ENCODE data around the gene TMEM91. TPM values are rescaled to one million over a fixed set of nuclear protein-coding genes. Genes with fewer than 3 reads are reported as not detected.

The TMEM91 gene
- total and polyA plus RNA-seq, 2 of the 13 experiments (the other 11 are each of a cell fraction or from before 2014, with no cell fraction given) = 6.3 to 10.3 TPM

DNA sequence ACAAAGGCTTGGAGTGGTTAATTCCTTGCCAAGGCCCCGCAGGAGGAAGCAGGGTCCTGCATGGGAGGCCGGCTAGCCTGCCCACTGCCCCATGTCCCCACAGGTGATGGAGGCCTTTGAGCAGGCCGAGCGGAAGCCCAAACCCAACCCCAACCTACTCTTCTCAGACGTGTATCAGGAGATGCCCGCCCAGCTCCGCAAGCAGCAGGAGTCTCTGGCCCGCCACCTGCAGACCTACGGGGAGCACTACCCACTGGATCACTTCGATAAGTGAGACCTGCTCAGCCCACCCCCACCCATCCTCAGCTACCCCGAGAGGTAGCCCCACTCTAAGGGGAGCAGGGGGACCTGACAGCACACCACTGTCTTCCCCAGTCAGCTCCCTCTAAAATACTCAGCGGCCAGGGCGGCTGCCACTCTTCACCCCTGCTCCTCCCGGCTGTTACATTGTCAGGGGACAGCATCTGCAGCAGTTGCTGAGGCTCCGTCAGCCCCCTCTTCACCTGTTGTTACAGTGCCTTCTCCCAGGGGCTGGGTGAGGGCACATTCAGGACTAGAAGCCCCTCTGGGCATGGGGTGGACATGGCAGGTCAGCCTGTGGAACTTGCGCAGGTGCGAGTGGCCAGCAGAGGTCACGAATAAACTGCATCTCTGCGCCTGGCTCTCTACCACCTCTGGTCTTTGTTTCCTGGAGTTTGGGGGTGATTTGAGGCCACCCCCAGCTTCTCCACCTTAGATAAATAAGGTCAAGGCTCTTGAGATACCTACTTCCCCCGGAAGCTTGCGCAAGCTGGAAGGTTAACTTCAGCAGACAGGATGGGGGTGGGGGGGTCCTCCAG is 48.2 kb downstream of the TMEM91 start (continued):
- no peak for TF ChIP-seq NR2F1 (CRISPR knock-in tag; IDR thresholded peaks at IDR 0.05)
- peak; percentile 72 for TF ChIP-seq PAXIP1 (CRISPR knock-in tag; conservative IDR thresholded peaks at IDR 0.05)
- TF ChIP-seq PCBP2 (optimal IDR thresholded peaks at IDR 0.05; ENCODE audit: low read depth, low read length, poor library complexity, severe bottlenecking) = no peak
- peak; percentile 77; the same call in 1 of the 2 replicates for TF ChIP-seq ETV5 (CRISPR knock-in tag; IDR thresholded peaks at IDR 0.05; ENCODE audit: borderline replicate concordance)
- no peak for TF ChIP-seq WIZ (CRISPR knock-in tag; IDR thresholded peaks at IDR 0.05)
- TF ChIP-seq ZFYVE20 (CRISPR knock-in tag; IDR thresholded peaks at IDR 0.05; ENCODE audit: borderline replicate concordance, low read depth) = no peak
- TF ChIP-seq KDM5A (IDR thresholded peaks at IDR 0.05; ENCODE audit: borderline replicate concordance, low read length) = no peak
- TF ChIP-seq SYNCRIP (IDR thresholded peaks at IDR 0.05; ENCODE audit: insufficient read depth, low read depth, low read length) = no peak
- no peak for TF ChIP-seq ZNF790 (CRISPR knock-in tag; IDR thresholded peaks at IDR 0.05; ENCODE audit: borderline replicate concordance)
- no peak for TF ChIP-seq RBM39 (IDR thresholded peaks at IDR 0.05; ENCODE audit: low read depth, low read length, poor library complexity, severe bottlenecking)
- TF ChIP-seq ZC3H13 (CRISPR knock-in tag; IDR thresholded peaks at IDR 0.05) = no peak
- 0 out of 2 replicates have a peak, but pooled peaks have one; percentile 39 for TF ChIP-seq RARA (CRISPR knock-in tag; IDR thresholded peaks at IDR 0.05)
- TF ChIP-seq MTERF4 (CRISPR knock-in tag; IDR thresholded peaks at IDR 0.05) = no peak
- TF ChIP-seq AHR (CRISPR knock-in tag; IDR thresholded peaks at IDR 0.05) = no peak
- no peak for TF ChIP-seq ZNF749 (CRISPR knock-in tag; IDR thresholded peaks at IDR 0.05; ENCODE audit: borderline replicate concordance)
- TF ChIP-seq ZNF292 (CRISPR knock-in tag; IDR thresholded peaks at IDR 0.05; ENCODE audit: borderline replicate concordance, low read depth) = no peak
- 0 out of 2 replicates have a peak, but pooled peaks have one; percentile 18 for TF ChIP-seq HDAC2 (CRISPR knock-in tag; IDR thresholded peaks at IDR 0.05)
- no peak for TF ChIP-seq ZNF557 (CRISPR knock-in tag; IDR thresholded peaks at IDR 0.05)
- TF ChIP-seq THAP8 (CRISPR knock-in tag; IDR thresholded peaks at IDR 0.05; ENCODE audit: borderline replicate concordance) = no peak
- TF ChIP-seq ZNF281 (CRISPR knock-in tag; IDR thresholded peaks at IDR 0.05; ENCODE audit: borderline replicate concordance) = peak; percentile 19; the same call in 1 of the 2 replicates

All from HepG2 (cell line).